Astrocyte (in vitro differentiated cells and primary cell): ENCODE results near the gene NRG3. TPM values are rescaled to one million over a fixed set of nuclear protein-coding genes. Genes with fewer than 3 reads are reported as not detected.

ENCODE experiments used
- DNase-seq: peaks from one replicate; pipeline ENCODE4 v3.0.0-alpha.2; 2010; ENCODE audit warnings: low read depth
- FAIRE-seq: peaks from 2 replicates; lab custom pipeline; 2011; peaks lifted over from hg19 to GRCh38; lab: Jason Lieb, UNC
- H2AFZ ChIP-seq: 2 replicates; pipeline ENCODE4 v1.6.0; 2012; ENCODE audit warnings: low read depth, low read length, inconsistent platforms
- H3K27ac ChIP-seq: 2 replicates; pipeline ENCODE4 v1.5.1; 2011; ENCODE audit warnings: low read depth, low read length, inconsistent platforms
- H3K27me3 ChIP-seq: 2 replicates; pipeline ENCODE4 v1.6.0; 2011; ENCODE audit warnings: low read length, inconsistent platforms; ENCODE audit not compliant: insufficient read depth
- H3K36me3 ChIP-seq: 2 replicates; pipeline ENCODE4 v1.5.1; 2011; ENCODE audit warnings: low read length, inconsistent platforms; ENCODE audit not compliant: insufficient read depth
- H3K4me1 ChIP-seq: 2 replicates; pipeline ENCODE4 v1.5.1; 2011; ENCODE audit warnings: low read length, inconsistent platforms; ENCODE audit not compliant: insufficient read depth
- H3K4me2 ChIP-seq: 2 replicates; pipeline ENCODE4 v1.6.0; 2012; ENCODE audit warnings: low read length, inconsistent platforms
- H3K4me3 ChIP-seq: 2 replicates; pipeline ENCODE4 v1.5.1; 2011; ENCODE audit warnings: low read depth, mild to moderate bottlenecking, low read length, inconsistent platforms; ENCODE audit not compliant: insufficient read depth
- H3K79me2 ChIP-seq: 2 replicates; pipeline ENCODE4 v1.6.0; 2012; ENCODE audit warnings: mild to moderate bottlenecking, low read length, inconsistent platforms; ENCODE audit not compliant: insufficient read depth
- H3K9ac ChIP-seq: 2 replicates; pipeline ENCODE4 v1.6.0; 2012; ENCODE audit warnings: mild to moderate bottlenecking, low read length, inconsistent platforms
- H3K9me3 ChIP-seq: 2 replicates; pipeline ENCODE4 v1.5.1; 2012; ENCODE audit warnings: low read depth, mild to moderate bottlenecking, low read length, inconsistent platforms; ENCODE audit not compliant: insufficient read depth
- H4K20me1 ChIP-seq: 2 replicates; pipeline ENCODE4 v1.6.0; 2012; ENCODE audit warnings: low read length, inconsistent platforms; ENCODE audit not compliant: insufficient read depth
- H3K27ac Mint-ChIP-seq: one replicate; pipeline ENCODE4 v1.8.0; 2021; ENCODE audit warnings: mild to moderate bottlenecking, mixed read lengths; ENCODE audit not compliant: unreplicated experiment
- H3K27me3 Mint-ChIP-seq: one replicate; pipeline ENCODE4 v1.8.0; 2021; ENCODE audit warnings: low read depth, mixed read lengths; ENCODE audit not compliant: unreplicated experiment
- H3K36me3 Mint-ChIP-seq: one replicate; pipeline ENCODE4 v1.8.0; 2021; ENCODE audit warnings: low read depth, mixed read lengths; ENCODE audit not compliant: unreplicated experiment
- H3K4me1 Mint-ChIP-seq: one replicate; pipeline ENCODE4 v1.8.0; 2021; ENCODE audit warnings: low read depth, mixed read lengths; ENCODE audit not compliant: unreplicated experiment
- H3K4me3 Mint-ChIP-seq: one replicate; pipeline ENCODE4 v1.8.0; 2021; ENCODE audit warnings: mild to moderate bottlenecking, moderate library complexity, mixed read lengths; ENCODE audit not compliant: unreplicated experiment
- H3K9me3 Mint-ChIP-seq: one replicate; pipeline ENCODE4 v1.8.0; 2021; ENCODE audit warnings: mild to moderate bottlenecking, mixed read lengths; ENCODE audit not compliant: unreplicated experiment
- EZH2 ChIP-seq: IDR thresholded peaks from 2 replicates; pipeline ENCODE4 v1.6.1; 2012; ENCODE audit warnings: mild to moderate bottlenecking, low read length, inconsistent platforms; ENCODE audit not compliant: insufficient read depth
- total RNA-seq: library from RNA; stranded (reverse); gene quantifications from 2 replicates; pipeline ENCODE4 v1.2.1, GENCODE V29; 2021
- TF ChIP-seq, protein P1 (sequence below): IDR thresholded peaks from 2 replicates; pipeline ENCODE4 v1.5.1; 2011; ENCODE audit warnings: low read depth, mild to moderate bottlenecking, inconsistent platforms, low read length, moderate library complexity; ENCODE audit not compliant: insufficient read depth

Gene NRG3
- total RNA-seq, 1 donor from 2014 or later: 2.1 TPM

GRCh38 chr10:81984428-81984827, 109.4 kb downstream of the NRG3 start:
- H3K9ac ChIP-seq: no peak overlapping the region
- DNase-seq (no peak), FAIRE-seq (no peak)
- Mint-ChIP-seq H3K27me3 (no peaks in the 10 kb centered on the region), H3K36me3 (no peaks in the 10 kb centered on the region), H3K27ac (no peak overlapping the region), H3K4me1 (no peaks in the 10 kb centered on the region), H3K4me3 (no peak overlapping the region), H3K9me3 (no peaks in the 10 kb centered on the region)
- TF ChIP-seq, protein P1, sequence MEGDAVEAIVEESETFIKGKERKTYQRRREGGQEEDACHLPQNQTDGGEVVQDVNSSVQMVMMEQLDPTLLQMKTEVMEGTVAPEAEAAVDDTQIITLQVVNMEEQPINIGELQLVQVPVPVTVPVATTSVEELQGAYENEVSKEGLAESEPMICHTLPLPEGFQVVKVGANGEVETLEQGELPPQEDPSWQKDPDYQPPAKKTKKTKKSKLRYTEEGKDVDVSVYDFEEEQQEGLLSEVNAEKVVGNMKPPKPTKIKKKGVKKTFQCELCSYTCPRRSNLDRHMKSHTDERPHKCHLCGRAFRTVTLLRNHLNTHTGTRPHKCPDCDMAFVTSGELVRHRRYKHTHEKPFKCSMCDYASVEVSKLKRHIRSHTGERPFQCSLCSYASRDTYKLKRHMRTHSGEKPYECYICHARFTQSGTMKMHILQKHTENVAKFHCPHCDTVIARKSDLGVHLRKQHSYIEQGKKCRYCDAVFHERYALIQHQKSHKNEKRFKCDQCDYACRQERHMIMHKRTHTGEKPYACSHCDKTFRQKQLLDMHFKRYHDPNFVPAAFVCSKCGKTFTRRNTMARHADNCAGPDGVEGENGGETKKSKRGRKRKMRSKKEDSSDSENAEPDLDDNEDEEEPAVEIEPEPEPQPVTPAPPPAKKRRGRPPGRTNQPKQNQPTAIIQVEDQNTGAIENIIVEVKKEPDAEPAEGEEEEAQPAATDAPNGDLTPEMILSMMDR: no peak
- no peak for TF ChIP-seq EZH2
- no peak overlapping the region for H3K4me2 ChIP-seq
- H4K20me1 ChIP-seq: no peaks in the 10 kb centered on the region
- H3K4me1 ChIP-seq: no peaks in the 10 kb centered on the region
- H3K36me3 ChIP-seq: no peaks in the 10 kb centered on the region
- H3K79me2 ChIP-seq: no peaks in the 10 kb centered on the region
- H3K4me3 ChIP-seq: no peak overlapping the region
- H3K9me3 ChIP-seq: no peaks in the 10 kb centered on the region
- H2AFZ ChIP-seq: no peak overlapping the region
- no peaks in the 10 kb centered on the region for H3K27me3 ChIP-seq
- H3K27ac ChIP-seq: no peak overlapping the region

- H3K79me2 ChIP-seq: no peaks in the 10 kb centered on the region
- no peak overlapping the region for H3K27ac Mint-ChIP-seq
- TF ChIP-seq, protein P1: no peak
- TF ChIP-seq EZH2: no peak
- H3K36me3 Mint-ChIP-seq: no peaks in the 10 kb centered on the region
- no peak overlapping the region for H3K4me2 ChIP-seq
- no peaks in the 10 kb centered on the region for H3K27me3 ChIP-seq
- H3K36me3 ChIP-seq: no peaks in the 10 kb centered on the region
- no peak overlapping the region for H3K4me3 Mint-ChIP-seq
- no peaks in the 10 kb centered on the region for H4K20me1 ChIP-seq
- no peaks in the 10 kb centered on the region for H3K4me1 ChIP-seq
- no peak for DNase-seq
- no peaks in the 10 kb centered on the region for H3K9me3 ChIP-seq
- H2AFZ ChIP-seq: no peak overlapping the region
- H3K4me1 Mint-ChIP-seq: peaks cover 4% of the 10 kb centered on the region
- H3K27ac ChIP-seq: no peak overlapping the region
- H3K9ac ChIP-seq: no peak overlapping the region
- H3K4me3 ChIP-seq: no peak overlapping the region
- no peaks in the 10 kb centered on the region for H3K9me3 Mint-ChIP-seq
- no peaks in the 10 kb centered on the region for H3K27me3 Mint-ChIP-seq
- FAIRE-seq: no peak
These were observed 120.3 kb downstream of the NRG3 start for GRCh38 chr10:81995254-81995653.

- DNase-seq: no peak
- Histone ChIP-seq H3K27ac (no peak overlapping the region), H3K36me3 (no peaks in the 10 kb centered on the region), H3K4me3 (no peak overlapping the region), H3K27me3 (no peaks in the 10 kb centered on the region), H3K9me3 (no peaks in the 10 kb centered on the region), H4K20me1 (no peaks in the 10 kb centered on the region), H3K4me2 (no peak overlapping the region), H3K9ac (no peak overlapping the region), H3K79me2 (no peaks in the 10 kb centered on the region), H3K4me1 (no peaks in the 10 kb centered on the region), H2AFZ (no peak overlapping the region)
- no peak for FAIRE-seq
- H3K4me3 Mint-ChIP-seq: no peak overlapping the region
- no peak overlapping the region for H3K27ac Mint-ChIP-seq
- no peaks in the 10 kb centered on the region for H3K36me3 Mint-ChIP-seq
- no peak for TF ChIP-seq EZH2
- TF ChIP-seq, protein P1: no peak
- H3K4me1 Mint-ChIP-seq: peaks cover 4% of the 10 kb centered on the region
- no peaks in the 10 kb centered on the region for H3K27me3 Mint-ChIP-seq
- no peaks in the 10 kb centered on the region for H3K9me3 Mint-ChIP-seq
These were observed 121.9 kb downstream of the NRG3 start for GRCh38 chr10:81996927-81997326.
